Breast epithelium (tissue), 3 donors: ENCODE measurements around the gene MEOX2.

ENCODE experiments used
- CTCF ChIP-seq, 3 donors: fragments of 450-650 bp; IDR thresholded peaks; one replicate each; pipeline ENCODE4 v1.5.1; 2016 to 2017; ENCODE audit warnings: antibody characterized with exemption in 3 of 3, mild to moderate bottlenecking in 3 of 3, moderate library complexity in 3 of 3
- POLR2A ChIP-seq: fragments of 450-650 bp; IDR thresholded peaks from one replicate; pipeline ENCODE4 v1.6.1; 2016; ENCODE audit warnings: antibody characterized with exemption, mild to moderate bottlenecking, moderate library complexity
- POLR2AphosphoS5 ChIP-seq, 3 donors: sonication (generic); formaldehyde crosslinking; IDR thresholded peaks; one replicate each; pipeline ENCODE4 v1.6.1; 2017; ENCODE audit warnings: antibody characterized with exemption in 3 of 3

GRCh38 chr7:15594461-15594860 is 92.0 kb downstream of the MEOX2 start:
- TF ChIP-seq POLR2A (no peak), CTCF (IDR thresholded peaks at IDR 0.05) (no peak), POLR2AphosphoS5 (IDR thresholded peaks at IDR 0.05) (no peak)
